PC-9 (cell line): ENCODE results near the gene TLCD3B. TPM values are rescaled to one million over a fixed set of nuclear protein-coding genes. Genes with fewer than 3 reads are reported as not detected.

ENCODE experiments used
- BruUV-seq: library from RNA; stranded (reverse); fragments of 400-500 nt; replicated peaks from 2 replicates; lab custom pipeline; 2021; lab: Mats Ljungman, UMichigan
- CTCF ChIA-PET: fragments of 300-600 bp; sonication (Branson Sonifier 250); formaldehyde crosslinking; loops from one replicate; lab custom pipeline; 2022; ENCODE audit warnings: antibody characterized with exemption; lab: Charles Lee
- POLR2A ChIA-PET: fragments of 300-600 bp; sonication (Branson Sonifier 250); formaldehyde crosslinking; loops from one replicate; lab custom pipeline; 2022; ENCODE audit warnings: antibody characterized with exemption; ENCODE audit not compliant: unreplicated experiment; lab: Charles Lee
- DNase-seq, 2 experiments: peaks; one replicate each; pipeline versions ENCODE4 v3.0.0 to v3.0.0-alpha.2; 2015 to 2022; ENCODE audit warnings: mixed read lengths in 1 of 2
- H2AFZ ChIP-seq: fragments of 200-600 bp; sonication (generic); 2 replicates; pipeline ENCODE4 v1.8.1; 2017; ENCODE audit warnings: antibody characterized with exemption
- H3F3A ChIP-seq: fragments of 200-600 bp; sonication (generic); 2 replicates; pipeline ENCODE4 v1.8.1; 2017; ENCODE audit warnings: antibody characterized with exemption, mild to moderate bottlenecking, low read depth; ENCODE audit not compliant: insufficient read depth
- H3K27ac ChIP-seq: fragments of 200-600 bp; sonication (generic); 2 replicates; pipeline ENCODE4 v1.6.1; 2016; ENCODE audit warnings: mixed run types
- H3K27me3 ChIP-seq: fragments of 200-600 bp; sonication (generic); 2 replicates; pipeline ENCODE4 v1.6.1; 2016; ENCODE audit warnings: low read depth, mixed run types; ENCODE audit not compliant: insufficient read depth
- H3K36me3 ChIP-seq: fragments of 200-600 bp; sonication (generic); 2 replicates; pipeline ENCODE4 v1.6.1; 2016; ENCODE audit warnings: low read depth, mixed run types
- H3K4me1 ChIP-seq: fragments of 200-600 bp; sonication (generic); replicated peaks from 2 replicates; pipeline ENCODE4 v1.6.1; 2016; ENCODE audit warnings: mixed run types; ENCODE audit not compliant: insufficient read depth
- H3K4me2 ChIP-seq: fragments of 200-600 bp; sonication (generic); 2 replicates; pipeline ENCODE4 v1.6.1; 2017; ENCODE audit warnings: mixed run types
- H3K4me3 ChIP-seq: fragments of 200-600 bp; sonication (generic); 2 replicates; pipeline ENCODE4 v1.6.1; 2016; ENCODE audit warnings: mixed run types
- H3K79me2 ChIP-seq: fragments of 200-600 bp; sonication (generic); 2 replicates; pipeline ENCODE4 v1.6.1; 2017; ENCODE audit warnings: low read depth, mixed run types
- H3K9me2 ChIP-seq: fragments of 200-600 bp; sonication (generic); 2 replicates; pipeline ENCODE4 v1.8.1; 2017; ENCODE audit warnings: mild to moderate bottlenecking; ENCODE audit not compliant: insufficient read depth
- H3K9me3 ChIP-seq: fragments of 200-600 bp; sonication (generic); 2 replicates; pipeline ENCODE4 v1.8.1; 2016; ENCODE audit warnings: low read depth; ENCODE audit not compliant: insufficient read depth
- H4K20me1 ChIP-seq: fragments of 200-600 bp; sonication (generic); 2 replicates; pipeline ENCODE4 v1.8.1; 2017; ENCODE audit not compliant: insufficient read depth
- CTCF ChIP-seq: fragments of 200-600 bp; sonication (generic); conservative IDR thresholded peaks from 2 replicates; pipeline ENCODE4 v1.6.1; 2017; ENCODE audit warnings: mixed run types, antibody characterized with exemption, mild to moderate bottlenecking, moderate library complexity
- EZH2 ChIP-seq: fragments of 200-600 bp; sonication (generic); IDR thresholded peaks from 2 replicates; pipeline ENCODE4 v1.8.0; 2017; ENCODE audit warnings: antibody characterized with exemption, low read depth
- intact Hi-C: fragments of 100-400 bp; cut with micrococcal nuclease; formaldehyde crosslinking; loops from one replicate; pipeline ENCODE4 v1.10.0; 2022; ENCODE audit not compliant: unreplicated experiment
- total RNA-seq: library from RNA; stranded (reverse); gene quantifications from 2 replicates; pipeline ENCODE4 v1.2.3, GENCODE V29; 2021

TLCD3B gene
- total RNA-seq, 1 experiment from 2014 or later, result 5.8 TPM

GRCh38 chr16:30004811-30005242 lies 26.2 kb downstream of the TLCD3B start:
- Histone ChIP-seq H2AFZ (no peak overlapping the region), H3K36me3 (no peaks in the 10 kb centered on the region), H3K4me1 (no peaks in the 10 kb centered on the region), H3F3A (peaks cover 7% of the 10 kb centered on the region), H3K4me3 (no peak overlapping the region), H4K20me1 (peaks cover 3% of the 10 kb centered on the region; the same call in 1 of the 2 replicates), H3K27ac (no peak overlapping the region), H3K9me3 (no peaks in the 10 kb centered on the region), H3K79me2 (no peaks in the 10 kb centered on the region), H3K9me2 (no peaks in the 10 kb centered on the region), H3K4me2 (no peak overlapping the region), H3K27me3 (no peaks in the 10 kb centered on the region)
- intact Hi-C loops, result no loop called here
- TF ChIP-seq CTCF (no peak), EZH2 (no peak)
- CTCF ChIA-PET, result no interaction called here
- no peak for DNase-seq
- POLR2A ChIA-PET, result interaction anchor here (0.6 kb wide), 1 partner anchor 106 kb away, joined by 4 read pairs; the partner anchor contains the start of gene SEZ6L2
- BruUV-seq, result no TSS peak

- Histone ChIP-seq H3K4me2 (no peak overlapping the region), H3K9me3 (no peaks in the 10 kb centered on the region), H3K4me1 (no peaks in the 10 kb centered on the region), H3F3A (peaks cover 7% of the 10 kb centered on the region), H3K79me2 (no peaks in the 10 kb centered on the region), H3K4me3 (no peak overlapping the region), H3K27me3 (no peaks in the 10 kb centered on the region), H3K9me2 (no peaks in the 10 kb centered on the region), H3K27ac (no peak overlapping the region), H2AFZ (no peak overlapping the region), H4K20me1 (peaks cover 3% of the 10 kb centered on the region; the same call in 1 of the 2 replicates), H3K36me3 (no peaks in the 10 kb centered on the region)
- ChIA-PET POLR2A (interaction anchor here (0.6 kb wide), 1 partner anchor 105 kb away, joined by 4 read pairs; the partner anchor contains the start of gene SEZ6L2), CTCF (no interaction called here)
- no TSS peak for BruUV-seq
- intact Hi-C loops, result no loop called here
- DNase-seq, result no peak
- no peak for TF ChIP-seq EZH2
- TF ChIP-seq CTCF, result no peak
These were observed 26.7 kb downstream of the TLCD3B start for GRCh38 chr16:30004424-30004776.

- no peak for DNase-seq
- CTCF ChIA-PET, result no interaction called here
- Histone ChIP-seq H3K27me3 (no peaks in the 10 kb centered on the region), H3K36me3 (no peaks in the 10 kb centered on the region), H4K20me1 (peaks cover 3% of the 10 kb centered on the region; the same call in 1 of the 2 replicates), H3K79me2 (no peaks in the 10 kb centered on the region), H3K4me2 (no peak overlapping the region), H3K9me2 (no peaks in the 10 kb centered on the region), H3K4me1 (no peaks in the 10 kb centered on the region), H3K4me3 (no peak overlapping the region), H3F3A (peaks cover 7% of the 10 kb centered on the region), H3K27ac (no peak overlapping the region), H3K9me3 (no peaks in the 10 kb centered on the region), H2AFZ (no peak overlapping the region)
- intact Hi-C loops, result no loop called here
- no TSS peak for BruUV-seq
- TF ChIP-seq EZH2 (no peak), CTCF (no peak)
- POLR2A ChIA-PET, result interaction anchor here (0.6 kb wide), 1 partner anchor 1425 kb away, joined by 3 read pairs; the partner anchor contains the start of gene COX6A2
These were observed 27.2 kb downstream of the TLCD3B start for GRCh38 chr16:30003670-30004423.
